ENCODE results near the gene SH2D1B.

GRCh38 chr1:162405800-162406199 is 6.1 kb downstream of the SH2D1B start:
- TF ChIP-seq CTCF (IDR thresholded peaks at IDR 0.05; ENCODE audit: poor library complexity) (no peak), EZH2phosphoT487 (IDR thresholded peaks at IDR 0.05; ENCODE audit: low read depth, severe bottlenecking, unreplicated experiment) (no peak), EZH2 (IDR thresholded peaks at IDR 0.05; ENCODE audit: borderline replicate concordance) (no peak)

Data from hepatocyte (in vitro differentiated cells).